Astrocyte of the cerebellum (primary cell): ENCODE results near the gene AGPAT4.

Experiments
- DNase-seq: peaks from one replicate; pipeline ENCODE4 v3.0.0-alpha.2; 2011; ENCODE audit warnings: low read depth
- H3K4me3 ChIP-seq: 2 replicates; pipeline ENCODE4 v1.5.1; 2011; ENCODE audit warnings: mild to moderate bottlenecking, low read depth, low read length, moderate library complexity
- in situ Hi-C: cut with HindIII; loops from 2 replicates; pipeline ENCODE4 v1.10.0; 2017; ENCODE audit warnings: low sequenced_read_pairs
- TF ChIP-seq, protein P1 (sequence below): IDR thresholded peaks from 2 replicates; pipeline ENCODE4 v1.5.1; 2012; ENCODE audit warnings: low read length, low read depth, moderate library complexity, mild to moderate bottlenecking; ENCODE audit errors: missing control alignments

AGPAT4 gene

DNA sequence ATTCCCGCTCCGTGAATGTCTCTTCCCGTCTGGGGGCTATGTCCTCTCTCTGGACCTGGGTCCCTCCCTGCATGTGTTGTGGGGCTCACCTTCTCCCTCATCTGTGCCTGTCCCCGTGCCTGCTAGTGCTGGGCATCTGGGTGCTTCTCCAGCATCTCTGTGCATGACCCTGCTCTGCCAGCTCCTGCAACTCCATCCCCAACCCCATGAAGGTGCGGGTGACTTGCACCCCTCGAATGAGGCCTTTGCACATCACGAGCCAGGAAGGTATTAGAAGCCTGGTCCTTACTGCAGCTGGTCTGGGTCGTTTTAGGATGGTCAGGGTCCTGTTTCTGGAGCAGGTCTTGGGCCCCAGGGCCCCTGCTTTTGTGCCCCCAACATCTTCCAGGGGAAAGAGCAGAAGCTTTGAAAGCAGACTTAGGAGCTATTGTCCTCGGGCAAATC is 109.7 kb downstream of the AGPAT4 start:
- in situ Hi-C loops: loop anchor here (5.0 kb wide), 1 partner anchor 37 kb away; no protein-coding TSS in a partner anchor
- no peak for DNase-seq
- TF ChIP-seq, protein P1, sequence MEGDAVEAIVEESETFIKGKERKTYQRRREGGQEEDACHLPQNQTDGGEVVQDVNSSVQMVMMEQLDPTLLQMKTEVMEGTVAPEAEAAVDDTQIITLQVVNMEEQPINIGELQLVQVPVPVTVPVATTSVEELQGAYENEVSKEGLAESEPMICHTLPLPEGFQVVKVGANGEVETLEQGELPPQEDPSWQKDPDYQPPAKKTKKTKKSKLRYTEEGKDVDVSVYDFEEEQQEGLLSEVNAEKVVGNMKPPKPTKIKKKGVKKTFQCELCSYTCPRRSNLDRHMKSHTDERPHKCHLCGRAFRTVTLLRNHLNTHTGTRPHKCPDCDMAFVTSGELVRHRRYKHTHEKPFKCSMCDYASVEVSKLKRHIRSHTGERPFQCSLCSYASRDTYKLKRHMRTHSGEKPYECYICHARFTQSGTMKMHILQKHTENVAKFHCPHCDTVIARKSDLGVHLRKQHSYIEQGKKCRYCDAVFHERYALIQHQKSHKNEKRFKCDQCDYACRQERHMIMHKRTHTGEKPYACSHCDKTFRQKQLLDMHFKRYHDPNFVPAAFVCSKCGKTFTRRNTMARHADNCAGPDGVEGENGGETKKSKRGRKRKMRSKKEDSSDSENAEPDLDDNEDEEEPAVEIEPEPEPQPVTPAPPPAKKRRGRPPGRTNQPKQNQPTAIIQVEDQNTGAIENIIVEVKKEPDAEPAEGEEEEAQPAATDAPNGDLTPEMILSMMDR: no peak
- H3K4me3 ChIP-seq: no peak overlapping the region

DNA sequence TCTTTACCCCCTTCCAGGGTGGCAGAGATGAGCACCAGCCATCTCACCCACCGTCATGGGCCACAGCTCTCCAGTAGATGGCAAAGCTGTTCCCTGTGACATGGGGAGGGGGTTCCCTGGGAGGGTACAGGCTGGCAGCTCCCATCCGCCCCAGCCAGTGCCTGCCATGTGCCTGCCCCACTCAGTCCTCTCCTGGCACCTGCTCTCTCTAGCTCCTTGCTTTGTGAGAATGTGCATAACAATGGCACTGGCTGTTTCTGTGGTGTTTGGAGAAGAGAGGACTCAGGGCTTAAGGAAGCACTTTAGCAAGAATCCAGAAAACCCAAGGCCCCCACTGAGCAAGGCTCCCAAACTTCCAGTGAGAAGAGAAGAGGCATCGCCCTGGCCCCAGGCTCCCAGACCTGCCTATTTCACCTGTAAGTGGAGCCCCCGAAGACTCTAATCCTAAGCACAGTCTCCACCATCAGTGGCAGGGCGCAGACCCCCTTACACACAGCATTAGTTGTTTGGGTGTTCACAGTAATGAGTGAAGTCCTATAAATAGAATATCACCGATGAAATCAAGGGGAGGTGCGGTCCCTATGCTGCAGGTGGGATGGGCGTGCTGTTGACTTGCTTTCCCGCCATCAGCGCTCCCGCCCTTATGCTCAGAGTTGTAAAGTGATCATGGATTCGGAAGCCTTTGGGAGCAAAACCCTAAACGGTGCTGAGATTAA is 110.2 kb downstream of the AGPAT4 start:
- no peak for DNase-seq
- in situ Hi-C loops: loop anchor here (5.0 kb wide), 1 partner anchor 36 kb away; no protein-coding TSS in a partner anchor
- TF ChIP-seq, protein P1: no peak
- no peak overlapping the region for H3K4me3 ChIP-seq

- no peak overlapping the region for H3K4me3 ChIP-seq
- TF ChIP-seq, protein P1: no peak
- in situ Hi-C loops: loop anchor here (5.0 kb wide), 1 partner anchor 35 kb away; no protein-coding TSS in a partner anchor
- DNase-seq: no peak
Measured at GRCh38 chr6:161162722-161163121, 111.1 kb downstream of the AGPAT4 start.

DNA sequence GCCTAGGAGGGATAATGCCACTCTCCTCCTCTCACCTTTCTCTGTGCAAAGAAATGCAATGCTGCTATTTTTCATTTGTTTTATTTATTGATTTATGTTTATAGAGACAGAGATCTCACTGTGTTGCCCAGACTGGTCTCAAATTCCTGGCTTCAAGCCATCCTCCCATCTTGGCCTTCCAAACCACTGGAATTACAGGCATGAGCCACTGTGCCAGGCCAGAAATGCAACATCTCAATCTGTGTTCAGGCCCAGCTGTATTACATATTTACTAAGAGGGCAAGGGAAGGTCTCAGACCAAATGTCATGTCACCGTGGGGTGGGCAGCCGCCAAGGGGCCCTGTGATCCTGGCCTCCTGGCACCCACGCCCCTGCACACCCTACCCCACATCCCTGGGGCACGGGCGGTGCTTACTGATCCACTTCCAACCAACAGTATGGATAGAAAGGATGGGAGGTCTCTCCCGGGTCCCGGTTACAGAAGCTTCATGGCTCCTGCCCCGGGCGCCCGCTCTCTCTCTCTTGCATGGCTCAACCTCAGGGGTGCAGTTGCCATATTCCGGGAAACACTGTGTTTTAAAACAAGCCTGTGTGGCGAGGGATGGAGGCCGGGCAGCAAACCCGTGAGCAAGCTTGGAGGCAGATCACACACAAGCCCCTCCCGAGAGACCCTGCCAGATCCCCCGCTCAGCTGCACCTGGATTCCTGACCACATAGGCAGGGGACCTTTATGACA is 111.8 kb downstream of the AGPAT4 start:
- in situ Hi-C loops: loop anchor here (5.0 kb wide), 1 partner anchor 35 kb away; no protein-coding TSS in a partner anchor
- no peak overlapping the region for H3K4me3 ChIP-seq
- TF ChIP-seq, protein P1: no peak
- peak; percentile 69 for DNase-seq

- no peak for DNase-seq
- H3K4me3 ChIP-seq: no peak overlapping the region
- TF ChIP-seq, protein P1: no peak
- in situ Hi-C loops: loop anchor here (5.0 kb wide), 1 partner anchor 34 kb away; no protein-coding TSS in a partner anchor
Measured at GRCh38 chr6:161161121-161161520, 112.7 kb downstream of the AGPAT4 start.

GRCh38 chr6:161154796-161155335 is 119.0 kb downstream of the AGPAT4 start:
- TF ChIP-seq, protein P1: no peak
- no peak for DNase-seq
- no peak overlapping the region for H3K4me3 ChIP-seq
- in situ Hi-C loops: no loop called here
